SU-DHL-6 (cell line): Measurements from ENCODE around the gene TSPO.
A peak's percentile ranks its signal among the peaks of the same experiment; 100 is the strongest.

Source experiments
- EZH2phosphoT487 ChIP-seq: fragments of 200-600 bp; sonication (generic), shearing (Covaris generic); conservative IDR thresholded peaks from 2 replicates; pipeline ENCODE4 v1.6.1; 2018; ENCODE audit warnings: mild to moderate bottlenecking, antibody characterized with exemption, low read length, moderate library complexity, mixed read lengths
- TF ChIP-seq, protein P1 (sequence below): fragments of 200-600 bp; sonication (generic); IDR thresholded peaks from one replicate; pipeline ENCODE4 v1.5.1; 2017; ENCODE audit warnings: antibody characterized with exemption, mild to moderate bottlenecking, low read length, moderate library complexity; ENCODE audit not compliant: insufficient read depth, poor library complexity, severe bottlenecking

DNA sequence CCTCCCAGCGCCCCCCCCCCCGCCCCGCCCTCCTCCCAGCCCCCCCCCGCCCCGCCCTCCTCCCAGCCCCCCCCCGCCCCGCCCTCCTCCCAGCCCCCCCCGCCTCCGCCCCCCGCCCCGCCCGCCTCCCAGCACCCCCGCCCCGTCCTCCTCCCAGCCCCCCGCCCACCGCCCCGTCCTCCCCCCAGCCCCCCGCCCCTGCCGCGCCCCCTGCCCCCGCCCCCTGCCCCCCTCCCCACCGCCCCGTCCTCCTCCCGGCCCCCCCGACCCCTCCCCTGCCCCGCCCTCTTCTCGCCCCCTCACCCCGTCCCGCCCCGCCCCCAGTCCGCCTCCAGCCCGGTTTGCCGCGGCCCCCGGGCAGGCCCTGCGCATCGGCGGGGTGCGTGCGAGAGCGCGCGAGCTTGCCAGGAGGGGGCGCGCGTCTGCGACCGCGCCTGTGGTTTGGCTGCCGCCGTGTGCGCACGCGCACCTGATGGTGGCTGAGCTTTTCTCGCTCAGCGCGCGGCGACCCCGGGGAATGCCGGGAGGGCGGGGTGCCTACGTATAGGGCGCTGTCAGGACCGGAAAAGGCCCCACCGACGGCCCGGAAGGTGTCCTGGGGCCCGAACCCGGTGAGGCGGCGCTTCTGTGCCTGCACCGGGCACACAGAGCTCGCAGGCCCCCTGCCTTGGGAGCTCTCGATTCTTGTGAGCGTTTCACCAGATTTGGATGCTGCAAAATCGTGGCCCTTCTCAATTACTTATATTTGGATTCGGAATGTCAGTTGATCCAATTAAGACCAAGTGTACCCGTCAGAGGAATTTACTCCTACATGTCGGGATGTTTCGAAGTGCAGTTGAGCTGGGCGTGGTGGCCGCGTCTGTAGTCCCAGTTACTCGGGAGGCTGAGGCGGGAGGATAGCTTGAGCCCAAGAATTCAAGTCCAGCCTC is 36.1 kb downstream of the TSPO start:
- TF ChIP-seq EZH2phosphoT487, result no peak
- TF ChIP-seq, protein P1, sequence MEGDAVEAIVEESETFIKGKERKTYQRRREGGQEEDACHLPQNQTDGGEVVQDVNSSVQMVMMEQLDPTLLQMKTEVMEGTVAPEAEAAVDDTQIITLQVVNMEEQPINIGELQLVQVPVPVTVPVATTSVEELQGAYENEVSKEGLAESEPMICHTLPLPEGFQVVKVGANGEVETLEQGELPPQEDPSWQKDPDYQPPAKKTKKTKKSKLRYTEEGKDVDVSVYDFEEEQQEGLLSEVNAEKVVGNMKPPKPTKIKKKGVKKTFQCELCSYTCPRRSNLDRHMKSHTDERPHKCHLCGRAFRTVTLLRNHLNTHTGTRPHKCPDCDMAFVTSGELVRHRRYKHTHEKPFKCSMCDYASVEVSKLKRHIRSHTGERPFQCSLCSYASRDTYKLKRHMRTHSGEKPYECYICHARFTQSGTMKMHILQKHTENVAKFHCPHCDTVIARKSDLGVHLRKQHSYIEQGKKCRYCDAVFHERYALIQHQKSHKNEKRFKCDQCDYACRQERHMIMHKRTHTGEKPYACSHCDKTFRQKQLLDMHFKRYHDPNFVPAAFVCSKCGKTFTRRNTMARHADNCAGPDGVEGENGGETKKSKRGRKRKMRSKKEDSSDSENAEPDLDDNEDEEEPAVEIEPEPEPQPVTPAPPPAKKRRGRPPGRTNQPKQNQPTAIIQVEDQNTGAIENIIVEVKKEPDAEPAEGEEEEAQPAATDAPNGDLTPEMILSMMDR, result peak; percentile 21
